H9 (cell line): ENCODE data around the gene POLE3. TPM values are rescaled to one million over a fixed set of nuclear protein-coding genes. Genes with fewer than 3 reads are reported as not detected.

Experiments used
- DNase-seq: peaks from one replicate; pipeline ENCODE4 v3.0.0-alpha.2; 2017
- H2AFZ ChIP-seq: one replicate; pipeline ENCODE4 v1.6.1; 2013; ENCODE audit warnings: mild to moderate bottlenecking, low read length, control low read depth, moderate library complexity
- H2AK5ac ChIP-seq: 2 replicates; pipeline ENCODE4 v1.6.1; 2013; ENCODE audit warnings: low read length, control low read depth, mixed read lengths; ENCODE audit not compliant: insufficient read length
- H2BK120ac ChIP-seq: one replicate; pipeline ENCODE4 v1.6.1; 2013; ENCODE audit warnings: low read depth, mild to moderate bottlenecking, low read length, control low read depth, inconsistent platforms; ENCODE audit not compliant: poor library complexity, severe bottlenecking
- H2BK12ac ChIP-seq: 2 replicates; pipeline ENCODE4 v1.6.1; 2013; ENCODE audit warnings: low read length, control low read depth, mixed read lengths, low read depth; ENCODE audit not compliant: insufficient read length
- H2BK15ac ChIP-seq: 2 replicates; pipeline ENCODE4 v1.6.1; 2013; ENCODE audit warnings: low read depth, low read length, control low read depth
- H2BK20ac ChIP-seq: one replicate; pipeline ENCODE4 v1.6.1; 2013; ENCODE audit warnings: low read depth, mild to moderate bottlenecking, low read length, control low read depth, inconsistent platforms; ENCODE audit not compliant: poor library complexity, severe bottlenecking
- H2BK5ac ChIP-seq: 2 replicates; pipeline ENCODE4 v1.6.1; 2013; ENCODE audit warnings: low read length, control low read depth, mixed read lengths; ENCODE audit not compliant: insufficient read length
- H3K14ac ChIP-seq: 2 replicates; pipeline ENCODE4 v1.6.1; 2013; ENCODE audit warnings: low read length, control low read depth; ENCODE audit not compliant: insufficient read depth
- H3K18ac ChIP-seq: 2 replicates; pipeline ENCODE4 v1.6.1; 2013; ENCODE audit warnings: low read depth, mild to moderate bottlenecking, mixed read lengths, low read length, control low read depth; ENCODE audit not compliant: insufficient read length
- H3K23ac ChIP-seq: 2 replicates; pipeline ENCODE4 v1.6.1; 2013; ENCODE audit warnings: low read length, control low read depth, mixed read lengths, low read depth; ENCODE audit not compliant: insufficient read length
- H3K23me2 ChIP-seq: 2 replicates; pipeline ENCODE4 v1.6.1; 2013; ENCODE audit warnings: low read depth, mild to moderate bottlenecking, mixed read lengths, low read length, control low read depth; ENCODE audit not compliant: insufficient read length, poor library complexity, severe bottlenecking
- H3K27ac ChIP-seq: 2 replicates; pipeline ENCODE4 v1.5.1; 2013; ENCODE audit warnings: low read length, control low read depth, mixed read lengths, low read depth; ENCODE audit not compliant: insufficient read length
- H3K27me3 ChIP-seq: 2 replicates; pipeline ENCODE4 v1.6.1; 2013; ENCODE audit warnings: low read length, control low read depth, inconsistent platforms; ENCODE audit not compliant: insufficient read depth
- H3K4ac ChIP-seq: 2 replicates; pipeline ENCODE4 v1.6.1; 2013; ENCODE audit warnings: low read depth, mild to moderate bottlenecking, control low read depth, inconsistent platforms, low read length, moderate library complexity
- H3K4me1 ChIP-seq: 2 replicates; pipeline ENCODE4 v1.6.1; 2013; ENCODE audit warnings: low read length, control low read depth, inconsistent platforms; ENCODE audit not compliant: insufficient read depth
- H3K4me2 ChIP-seq: 2 replicates; pipeline ENCODE4 v1.6.1; 2013; ENCODE audit warnings: low read length, control low read depth, mixed read lengths; ENCODE audit not compliant: insufficient read length, insufficient read depth
- H3K56ac ChIP-seq: 2 replicates; pipeline ENCODE4 v1.6.1; 2013; ENCODE audit warnings: low read depth, mild to moderate bottlenecking, mixed read lengths, low read length, control low read depth; ENCODE audit not compliant: insufficient read length
- H3K79me1 ChIP-seq: 2 replicates; pipeline ENCODE4 v1.6.1; 2013; ENCODE audit warnings: low read depth, mild to moderate bottlenecking, moderate library complexity, low read length, control low read depth, inconsistent platforms; ENCODE audit not compliant: insufficient read depth, poor library complexity, severe bottlenecking
- H3K79me2 ChIP-seq: 2 replicates; pipeline ENCODE4 v1.6.1; 2013; ENCODE audit warnings: low read length, control low read depth, inconsistent platforms; ENCODE audit not compliant: insufficient read depth
- H3K9ac ChIP-seq: 2 replicates; pipeline ENCODE4 v1.6.1; 2013; ENCODE audit warnings: low read length, control low read depth, mixed read lengths; ENCODE audit not compliant: insufficient read length; ENCODE audit errors: extremely low read depth
- H3K9me3 ChIP-seq: one replicate; pipeline ENCODE4 v1.6.1; 2013; ENCODE audit warnings: low read depth, low read length, inconsistent platforms; ENCODE audit not compliant: control insufficient read depth
- H3T11ph ChIP-seq: one replicate; pipeline ENCODE4 v1.6.1; 2013; ENCODE audit warnings: mild to moderate bottlenecking, low read length, control low read depth, inconsistent platforms
- H4K20me1 ChIP-seq: one replicate; pipeline ENCODE4 v1.6.1; 2013; ENCODE audit not compliant: control insufficient read depth, insufficient read length, insufficient read depth
- H4K5ac ChIP-seq: 2 replicates; pipeline ENCODE4 v1.6.1; 2013; ENCODE audit warnings: low read depth, mild to moderate bottlenecking, mixed read lengths, low read length, control low read depth; ENCODE audit not compliant: insufficient read length
- H4K8ac ChIP-seq: replicated peaks from 2 replicates; pipeline ENCODE4 v1.6.1; 2013; ENCODE audit warnings: low read length, control low read depth, mixed read lengths, low read depth; ENCODE audit not compliant: insufficient read length
- H4K91ac ChIP-seq: 2 replicates; pipeline ENCODE4 v1.6.1; 2013; ENCODE audit warnings: low read depth, mild to moderate bottlenecking, moderate library complexity, mixed read lengths, low read length, control low read depth; ENCODE audit not compliant: insufficient read length
- H3K27ac Mint-ChIP-seq, 3 experiments: 2 replicates in 2 of 3; 3 replicates in 1 of 3; pipeline ENCODE4 v1.8.0; 2020 to 2021; ENCODE audit warnings: mixed read lengths in 3 of 3, mild to moderate bottlenecking in 1 of 3, moderate library complexity in 1 of 3
- H3K27me3 Mint-ChIP-seq: 2 replicates; pipeline ENCODE4 v1.8.0; 2021; ENCODE audit warnings: low read depth, mild to moderate bottlenecking, moderate library complexity, mixed read lengths
- H3K36me3 Mint-ChIP-seq, 3 experiments: 2 replicates in 2 of 3; 3 replicates in 1 of 3; pipeline ENCODE4 v1.8.0; 2020 to 2021; ENCODE audit warnings: low read depth in 3 of 3, mixed read lengths in 3 of 3; ENCODE audit not compliant: insufficient read depth in 1 of 3
- H3K4me1 Mint-ChIP-seq, 2 experiments: 2 replicates each; pipeline ENCODE4 v1.8.0; 2020; ENCODE audit warnings: mixed read lengths in 2 of 2
- H3K4me3 Mint-ChIP-seq, 2 experiments: 2 replicates in 1 of 2; 3 replicates in 1 of 2; pipeline ENCODE4 v1.8.0; 2020 to 2021; ENCODE audit warnings: mild to moderate bottlenecking in 2 of 2, mixed read lengths in 2 of 2, moderate library complexity in 1 of 2
- H3K9me3 Mint-ChIP-seq, 2 experiments: 2 replicates in 1 of 2; 3 replicates in 1 of 2; pipeline ENCODE4 v1.8.0; 2020; ENCODE audit warnings: mild to moderate bottlenecking in 2 of 2, mixed read lengths in 2 of 2, moderate library complexity in 1 of 2
- CTCF ChIP-seq: fragments of 200-600 bp; sonication (generic); conservative IDR thresholded peaks from 3 replicates; pipeline ENCODE4 v1.8.0; 2021; ENCODE audit warnings: antibody characterized with exemption, mild to moderate bottlenecking
- WGBS: extraction: QIAGEN DNeasy Blood & Tissue Kit; methylation state at CpG from one replicate; pipeline ENCODE4 v1.1.7; 2013; ENCODE audit warnings: missing lambda C conversion rate, low lambda C conversion rate, mixed read lengths; ENCODE audit not compliant: insufficient read length; ENCODE audit errors: extremely low coverage; 5-methylcytosine and 5-hydroxymethylcytosine counted together
- total RNA-seq: library from RNA; stranded (reverse); gene quantifications from 2 replicates; pipeline ENCODE4 v1.2.1, GENCODE V29; 2021

The POLE3 gene
- total RNA-seq, 1 experiment from 2014 or later = 82.4 TPM

DNA sequence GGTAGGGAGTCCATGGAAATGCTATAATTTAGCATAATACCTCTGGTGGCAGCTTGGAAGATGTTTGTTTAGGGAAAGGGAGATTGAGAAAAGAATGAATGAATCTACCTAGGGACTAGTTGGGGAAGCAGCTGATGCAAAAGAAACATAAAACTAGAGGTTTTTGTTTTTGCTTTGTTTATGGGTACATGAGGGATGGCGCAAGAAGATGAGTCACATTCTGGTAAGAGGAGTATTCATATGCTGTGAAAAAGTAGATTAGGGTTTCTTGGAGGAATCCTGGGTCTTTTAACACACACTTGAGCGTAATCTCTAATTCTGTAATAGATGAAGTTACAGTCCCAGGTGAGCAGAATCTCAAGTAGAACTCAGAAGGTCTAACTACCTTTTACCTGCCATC, 17.2 kb upstream of the POLE3 start:
- Histone ChIP-seq H3K79me2 (no peaks in the 10 kb centered on the region), H3K9me3 (no peaks in the 10 kb centered on the region), H3K4ac (no peak overlapping the region), H2AFZ (no peak overlapping the region), H3K56ac (no peak overlapping the region), H3K79me1 (no peaks in the 10 kb centered on the region), H3K23ac (no peak overlapping the region), H3K14ac (no peak overlapping the region), H2BK5ac (no peak overlapping the region), H3K23me2 (no peaks in the 10 kb centered on the region), H3K9ac (no peak overlapping the region), H4K8ac (no peak overlapping the region), H4K5ac (no peak overlapping the region), H3T11ph (no peak overlapping the region), H3K27ac (no peak overlapping the region), H2BK15ac (no peak overlapping the region), H3K4me2 (no peak overlapping the region), H2AK5ac (no peak overlapping the region), H2BK120ac (no peak overlapping the region), H2BK12ac (no peak overlapping the region), H3K4me1 (no peaks in the 10 kb centered on the region; the same call in 1 of the 2 replicates), H3K27me3 (no peaks in the 10 kb centered on the region; the same call in 1 of the 2 replicates), H4K91ac (no peak overlapping the region), H2BK20ac (no peak overlapping the region), H4K20me1 (no peaks in the 10 kb centered on the region), H3K18ac (no peak overlapping the region)
- WGBS = no CpG with 5 or more reads among the region's 2 CpGs
- Mint-ChIP-seq H3K9me3 (no peaks in the 10 kb centered on the region; a peak in 1 of 5 replicates), H3K27me3 (peaks cover 10% of the 10 kb centered on the region), H3K36me3 (no peaks in the 10 kb centered on the region), H3K27ac (no peak overlapping the region), H3K4me1 (peaks cover 11 to 12% of the 10 kb centered on the region in 2 experiments), H3K4me3 (no peak overlapping the region)
- DNase-seq = no peak
- no peak for TF ChIP-seq CTCF
